Activated CD8-positive, alpha-beta T cell treated with anti-CD3 and anti-CD28 coated beads for 36 hours (primary cell): ENCODE results near the gene POLR3H. TPM values are rescaled to one million over a fixed set of nuclear protein-coding genes. Genes with fewer than 3 reads are reported as not detected.
"Not testable (repeated sequence)": the region's sequence is repeated elsewhere in the genome, so short reads cannot be mapped to it uniquely, and the experiment has no call there.

Experiments used
- ATAC-seq: fragments of 200-7000 bp; cut with Tn5 transposase; one replicate; pipeline ENCODE4 v1.10.0; 2021; ENCODE audit warnings: mild to moderate bottlenecking, moderate library complexity
- CTCF ChIA-PET: fragments of 350-600 bp; sonication (Branson Sonifier 250); formaldehyde crosslinking; loops from one replicate; lab custom pipeline; 2021; ENCODE audit warnings: antibody characterized with exemption; lab: Charles Lee
- POLR2A ChIA-PET: fragments of 350-600 bp; sonication (Branson Sonifier 250); formaldehyde crosslinking; loops from one replicate; lab custom pipeline; 2021; ENCODE audit warnings: antibody characterized with exemption; lab: Charles Lee
- DNase-seq: peaks from one replicate; pipeline ENCODE4 v3.0.0-alpha.2; 2020
- H3K27ac Mint-ChIP-seq: one replicate; pipeline ENCODE4 v1.8.0; 2021; ENCODE audit warnings: mild to moderate bottlenecking, mixed read lengths
- H3K27me3 Mint-ChIP-seq: one replicate; pipeline ENCODE4 v1.8.0; 2021; ENCODE audit warnings: mixed read lengths
- H3K36me3 Mint-ChIP-seq: one replicate; pipeline ENCODE4 v1.8.0; 2021; ENCODE audit warnings: low read depth, mixed read lengths
- H3K4me1 Mint-ChIP-seq: one replicate; pipeline ENCODE4 v1.8.0; 2021; ENCODE audit warnings: low read depth, mixed read lengths
- H3K4me3 Mint-ChIP-seq: one replicate; pipeline ENCODE4 v1.8.0; 2021; ENCODE audit warnings: mild to moderate bottlenecking, moderate library complexity, mixed read lengths
- H3K9me3 Mint-ChIP-seq: one replicate; pipeline ENCODE4 v1.8.0; 2021; ENCODE audit warnings: mixed read lengths
- intact Hi-C: fragments of 100-400 bp; cut with micrococcal nuclease; formaldehyde crosslinking; loops from one replicate; pipeline ENCODE4 v1.10.0; 2022
- total RNA-seq, 2 experiments: library from RNA; stranded (reverse); gene quantifications; one replicate each; pipeline ENCODE4 v1.2.3, GENCODE V29; 2021
- TF ChIP-seq, protein P1 (sequence below): fragments of 200-600 bp; IDR thresholded peaks from one replicate; pipeline ENCODE4 v1.8.0; 2022; ENCODE audit warnings: antibody characterized with exemption, mild to moderate bottlenecking

POLR3H gene, protein sequence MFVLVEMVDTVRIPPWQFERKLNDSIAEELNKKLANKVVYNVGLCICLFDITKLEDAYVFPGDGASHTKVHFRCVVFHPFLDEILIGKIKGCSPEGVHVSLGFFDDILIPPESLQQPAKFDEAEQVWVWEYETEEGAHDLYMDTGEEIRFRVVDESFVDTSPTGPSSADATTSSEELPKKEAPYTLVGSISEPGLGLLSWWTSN
- total RNA-seq: 10 to 100 TPM; 26.8 to 29.0 TPM

DNA sequence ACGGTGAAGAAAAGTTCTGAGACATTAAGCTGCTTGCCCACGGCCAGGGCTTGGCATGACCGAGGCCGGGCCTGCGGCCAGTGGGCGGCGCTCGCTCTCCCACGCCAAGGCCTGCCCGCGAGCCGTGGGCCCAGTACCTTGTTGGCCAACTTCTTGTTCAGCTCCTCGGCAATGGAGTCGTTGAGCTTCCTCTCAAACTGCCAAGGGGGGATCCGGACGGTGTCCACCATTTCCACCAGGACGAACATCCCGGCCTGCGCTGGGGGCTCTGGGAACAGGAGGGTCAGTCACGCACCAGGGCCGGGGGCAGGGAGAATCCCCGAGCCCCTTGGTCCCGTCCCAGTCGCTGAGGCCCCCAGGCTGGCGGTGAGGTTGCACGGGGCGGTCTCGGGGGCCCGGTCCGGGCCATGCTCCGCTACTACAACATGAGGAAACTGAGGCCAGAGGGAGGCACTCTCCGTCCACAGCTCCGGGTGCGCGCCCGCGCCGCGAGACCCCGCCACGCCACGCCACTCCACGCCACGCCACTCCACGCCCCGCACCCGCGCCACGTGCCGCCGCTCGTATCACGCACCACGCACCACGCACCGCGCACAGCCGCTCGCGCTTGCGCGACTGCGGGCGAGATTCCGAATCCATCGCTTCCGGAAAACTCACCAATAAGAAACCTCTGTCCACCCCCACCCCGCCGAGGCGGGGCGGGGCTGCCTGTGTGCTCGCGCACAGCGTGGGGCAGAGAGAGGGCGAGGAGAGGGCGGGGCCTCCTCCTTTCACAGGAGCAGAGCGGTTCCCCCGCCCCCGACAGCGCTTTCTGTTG, at the start of gene POLR3H:
Gene POLR3H, minus strand, starts transcription at position 617 of the 817 bp plus-strand sequence. Its CDS starts 369 bp downstream, at position 248.
- intact Hi-C loops: no loop called here
- Mint-ChIP-seq H3K4me1 (peaks cover 34% of the 10 kb centered on the region), H3K9me3 (no peaks in the 10 kb centered on the region), H3K36me3 (peaks cover 21% of the 10 kb centered on the region), H3K27me3 (no peaks in the 10 kb centered on the region), H3K27ac (peak within 1 kb of the TSS; percentile 95), H3K4me3 (peak within 1 kb of the TSS; percentile 93)
- ATAC-seq: peak; percentile 100
- POLR2A ChIA-PET: interaction anchor here (0.6 to 2.3 kb wide), 11 partner anchors 9 to 232 kb away, joined by 3 to 7 read pairs (median 3); partner anchors contain the start of gene PMM1
- CTCF ChIA-PET: interaction anchor here (0.6 to 1.1 kb wide), 5 partner anchors 26 to 123 kb away, joined by 3 to 4 read pairs (median 4); no protein-coding TSS in a partner anchor
- DNase-seq: peak; percentile 98
- TF ChIP-seq, protein P1, sequence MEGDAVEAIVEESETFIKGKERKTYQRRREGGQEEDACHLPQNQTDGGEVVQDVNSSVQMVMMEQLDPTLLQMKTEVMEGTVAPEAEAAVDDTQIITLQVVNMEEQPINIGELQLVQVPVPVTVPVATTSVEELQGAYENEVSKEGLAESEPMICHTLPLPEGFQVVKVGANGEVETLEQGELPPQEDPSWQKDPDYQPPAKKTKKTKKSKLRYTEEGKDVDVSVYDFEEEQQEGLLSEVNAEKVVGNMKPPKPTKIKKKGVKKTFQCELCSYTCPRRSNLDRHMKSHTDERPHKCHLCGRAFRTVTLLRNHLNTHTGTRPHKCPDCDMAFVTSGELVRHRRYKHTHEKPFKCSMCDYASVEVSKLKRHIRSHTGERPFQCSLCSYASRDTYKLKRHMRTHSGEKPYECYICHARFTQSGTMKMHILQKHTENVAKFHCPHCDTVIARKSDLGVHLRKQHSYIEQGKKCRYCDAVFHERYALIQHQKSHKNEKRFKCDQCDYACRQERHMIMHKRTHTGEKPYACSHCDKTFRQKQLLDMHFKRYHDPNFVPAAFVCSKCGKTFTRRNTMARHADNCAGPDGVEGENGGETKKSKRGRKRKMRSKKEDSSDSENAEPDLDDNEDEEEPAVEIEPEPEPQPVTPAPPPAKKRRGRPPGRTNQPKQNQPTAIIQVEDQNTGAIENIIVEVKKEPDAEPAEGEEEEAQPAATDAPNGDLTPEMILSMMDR: peak; percentile 16

DNA sequence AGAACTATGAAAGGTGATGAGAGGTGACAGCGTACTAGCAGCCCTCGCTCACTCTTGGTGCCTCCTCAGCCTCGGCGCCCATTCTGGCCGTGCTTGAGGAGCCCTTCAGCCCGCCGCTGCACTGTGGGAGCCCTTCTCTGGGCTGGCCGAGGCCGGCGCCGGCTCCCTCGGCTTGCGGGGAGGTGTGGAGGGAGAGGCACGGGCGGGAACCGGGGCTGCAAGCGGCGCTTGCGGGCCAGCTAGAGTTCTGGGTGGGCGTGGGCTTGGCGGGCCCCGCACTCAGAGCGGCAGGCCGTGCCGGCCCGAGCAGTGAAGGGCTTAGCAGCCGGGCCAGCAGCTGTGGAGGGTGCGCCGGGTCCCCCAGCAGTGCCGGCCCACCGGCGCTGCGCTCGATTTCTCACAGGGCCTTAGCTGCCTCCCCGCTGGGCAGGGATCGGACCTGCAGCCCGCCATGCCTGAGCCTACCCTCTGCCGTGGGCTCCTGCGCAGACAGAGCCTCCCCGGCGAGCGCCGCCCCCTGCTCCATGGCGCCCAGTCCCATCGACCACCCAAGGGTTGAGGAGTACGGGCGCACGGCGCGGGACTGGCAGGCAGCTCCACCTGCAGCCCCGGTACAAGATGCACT, 49.2 kb upstream of the POLR3H start:
- DNase-seq, H3K27me3 Mint-ChIP-seq, H3K9me3 Mint-ChIP-seq, H3K4me1 Mint-ChIP-seq, CTCF ChIA-PET, ATAC-seq, H3K36me3 Mint-ChIP-seq, H3K27ac Mint-ChIP-seq, intact Hi-C loops, H3K4me3 Mint-ChIP-seq: not testable (repeated sequence)
- POLR2A ChIA-PET: interaction anchor here (1.6 kb wide), 1 partner anchor 27 kb away, joined by 8 read pairs; the partner anchor contains the start of genes DESI1 and XRCC6

DNA sequence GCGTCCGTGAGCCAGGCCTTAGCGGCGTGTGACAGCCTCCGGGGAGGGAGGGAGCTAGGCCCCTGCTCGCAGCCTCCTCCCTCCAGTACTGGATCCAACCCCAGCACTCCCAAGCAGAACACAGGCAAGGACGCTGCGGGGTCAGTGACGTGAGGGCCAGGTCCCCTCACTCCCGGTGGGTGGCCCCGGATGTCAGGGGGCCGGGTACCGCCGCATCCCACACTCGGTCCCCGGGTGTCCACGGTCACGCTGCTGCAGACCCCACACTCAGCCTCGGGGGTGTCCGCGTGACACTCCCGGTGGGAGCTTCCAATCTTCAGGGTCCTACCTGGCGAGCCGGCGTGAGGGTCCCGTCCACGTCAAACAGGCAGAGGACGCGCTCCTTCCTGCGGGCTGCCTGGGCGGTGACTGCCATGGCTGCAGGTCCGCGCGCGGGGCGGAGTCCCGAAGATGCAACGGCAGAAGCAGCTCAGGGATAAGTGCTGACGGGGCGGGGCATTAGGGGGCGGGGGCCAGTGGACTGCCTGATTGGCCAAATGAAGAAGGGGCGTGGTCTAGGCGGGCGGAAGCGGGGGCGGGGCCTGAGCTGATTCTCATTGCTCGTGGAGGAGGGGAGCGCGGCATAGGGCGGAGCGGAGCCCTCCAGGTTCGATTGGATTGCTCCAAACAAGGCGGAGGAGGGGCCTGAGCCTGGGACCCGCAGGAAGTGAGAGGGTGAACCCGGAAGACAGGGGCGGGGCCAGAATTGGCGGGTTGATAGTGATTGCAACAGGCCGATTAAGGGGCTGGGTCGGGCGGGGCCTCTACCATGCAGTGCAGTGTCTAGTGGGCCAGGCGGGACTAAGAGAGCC, 45.3 kb upstream of the POLR3H start, which contains the start of gene PMM1:
Gene PMM1, minus strand, starts transcription at position 450 of the 851 bp plus-strand sequence. Its CDS starts 35 bp downstream, at position 415.
- H3K4me1 Mint-ChIP-seq: peaks cover 12% of the 10 kb centered on the region
- peak within 1 kb of the TSS; percentile 88 for H3K27ac Mint-ChIP-seq
- ChIA-PET CTCF (interaction anchor here (0.6 to 1.7 kb wide), 10 partner anchors 13 to 222 kb away, joined by 3 to 8 read pairs (median 3); partner anchors contain the start of genes DESI1 and XRCC6), POLR2A (interaction anchor here (0.6 to 3.3 kb wide), 21 partner anchors 9 to 318 kb away, joined by 3 to 37 read pairs (median 4); partner anchors contain the start of genes ACO2, DESI1, PHF5A and POLR3H)
- peak; percentile 100 for DNase-seq
- H3K9me3 Mint-ChIP-seq: no peaks in the 10 kb centered on the region
- TF ChIP-seq, protein P1: no peak
- no peaks in the 10 kb centered on the region for H3K27me3 Mint-ChIP-seq
- peak within 1 kb of the TSS; percentile 95 for H3K4me3 Mint-ChIP-seq
- intact Hi-C loops: loop anchor here (1.0 kb wide), 1 partner anchor 30 kb away; no protein-coding TSS in a partner anchor
- peak; percentile 98 for ATAC-seq
- peaks cover 2% of the 10 kb centered on the region for H3K36me3 Mint-ChIP-seq

DNA sequence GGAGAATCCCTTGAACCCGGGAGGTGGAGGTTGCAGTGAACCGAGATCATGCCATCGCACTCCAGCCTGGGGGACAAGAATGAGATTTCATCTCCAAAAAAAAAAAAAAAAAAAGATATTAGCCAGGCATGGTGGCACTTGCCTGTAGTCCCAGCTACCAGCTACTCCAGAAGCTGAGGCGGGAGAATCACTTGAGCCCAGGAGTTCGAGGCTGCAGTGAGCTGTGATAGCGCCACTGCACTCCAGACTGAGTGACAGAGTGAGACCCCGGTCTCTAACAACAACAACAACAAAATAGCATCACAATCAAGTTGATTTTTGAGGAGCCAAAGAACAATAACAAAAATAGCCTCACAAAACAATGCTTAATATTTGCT, 43.1 kb upstream of the POLR3H start:
- H3K27me3 Mint-ChIP-seq: no peaks in the 10 kb centered on the region
- H3K9me3 Mint-ChIP-seq: no peaks in the 10 kb centered on the region
- TF ChIP-seq, protein P1: no peak
- DNase-seq: no peak
- ChIA-PET CTCF (no interaction called here), POLR2A (interaction anchor here (1.2 kb wide), 1 partner anchor 32 kb away, joined by 3 read pairs; no protein-coding TSS in a partner anchor)
- no peak overlapping the region for H3K4me3 Mint-ChIP-seq
- H3K4me1 Mint-ChIP-seq: peaks cover 12% of the 10 kb centered on the region
- ATAC-seq: no peak
- intact Hi-C loops: no loop called here
- no peak overlapping the region for H3K27ac Mint-ChIP-seq
- peaks cover 3% of the 10 kb centered on the region for H3K36me3 Mint-ChIP-seq
